ENCODE results near the gene ILKAP. TPM values are rescaled to one million over a fixed set of nuclear protein-coding genes. Genes with fewer than 3 reads are reported as not detected.

The ILKAP gene, protein sequence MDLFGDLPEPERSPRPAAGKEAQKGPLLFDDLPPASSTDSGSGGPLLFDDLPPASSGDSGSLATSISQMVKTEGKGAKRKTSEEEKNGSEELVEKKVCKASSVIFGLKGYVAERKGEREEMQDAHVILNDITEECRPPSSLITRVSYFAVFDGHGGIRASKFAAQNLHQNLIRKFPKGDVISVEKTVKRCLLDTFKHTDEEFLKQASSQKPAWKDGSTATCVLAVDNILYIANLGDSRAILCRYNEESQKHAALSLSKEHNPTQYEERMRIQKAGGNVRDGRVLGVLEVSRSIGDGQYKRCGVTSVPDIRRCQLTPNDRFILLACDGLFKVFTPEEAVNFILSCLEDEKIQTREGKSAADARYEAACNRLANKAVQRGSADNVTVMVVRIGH
- total RNA-seq = 12.8 and 18.0 TPM in 2 replicates

DNA sequence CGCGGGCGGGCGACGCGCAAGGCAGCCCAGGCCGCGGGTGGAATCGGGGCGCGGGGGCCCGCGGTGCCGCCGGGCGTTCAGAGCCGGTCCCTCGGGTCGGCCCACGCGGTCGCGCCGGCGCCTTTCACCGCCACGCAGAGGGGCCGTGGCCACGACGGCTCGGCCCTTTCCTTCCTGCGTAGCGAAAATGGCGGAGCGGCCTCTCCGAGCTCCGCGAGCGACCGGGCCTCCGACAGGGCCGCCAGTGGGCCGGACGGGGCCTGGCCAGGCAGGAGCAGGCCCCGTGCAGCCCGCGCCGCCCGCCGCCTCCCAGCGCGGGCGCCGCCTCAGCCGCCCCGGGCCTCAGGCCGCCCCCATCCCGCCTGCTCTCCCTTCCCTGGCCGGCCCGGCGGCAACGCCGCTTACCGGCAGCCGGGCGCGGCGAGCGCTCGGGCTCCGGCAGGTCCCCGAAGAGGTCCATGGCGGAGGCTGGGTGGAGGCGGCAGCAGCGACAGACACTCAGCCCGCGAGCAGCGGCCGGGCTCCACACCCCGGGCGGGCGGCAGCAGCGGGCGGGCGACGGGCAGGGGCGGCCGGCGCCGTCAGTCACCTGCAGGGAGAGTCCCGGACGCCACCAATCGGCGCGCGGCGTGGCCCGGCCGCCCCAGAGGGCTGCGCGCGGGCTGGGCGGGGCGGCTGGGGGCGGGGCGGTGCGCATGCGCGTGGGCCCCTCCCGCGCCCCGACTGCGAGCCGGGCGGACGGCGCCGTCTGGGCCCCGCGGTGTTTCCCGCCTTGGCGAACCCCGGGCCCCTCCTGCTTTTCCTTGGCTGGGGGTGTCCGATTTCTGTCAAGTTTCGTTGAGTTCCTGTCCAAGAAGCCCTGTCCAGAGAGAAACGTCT lies at the start of gene ILKAP:
Gene ILKAP (minus strand): TSS at position 602 of the 879 bp plus-strand sequence. CDS start 142 bp downstream, at position 460.

DNA sequence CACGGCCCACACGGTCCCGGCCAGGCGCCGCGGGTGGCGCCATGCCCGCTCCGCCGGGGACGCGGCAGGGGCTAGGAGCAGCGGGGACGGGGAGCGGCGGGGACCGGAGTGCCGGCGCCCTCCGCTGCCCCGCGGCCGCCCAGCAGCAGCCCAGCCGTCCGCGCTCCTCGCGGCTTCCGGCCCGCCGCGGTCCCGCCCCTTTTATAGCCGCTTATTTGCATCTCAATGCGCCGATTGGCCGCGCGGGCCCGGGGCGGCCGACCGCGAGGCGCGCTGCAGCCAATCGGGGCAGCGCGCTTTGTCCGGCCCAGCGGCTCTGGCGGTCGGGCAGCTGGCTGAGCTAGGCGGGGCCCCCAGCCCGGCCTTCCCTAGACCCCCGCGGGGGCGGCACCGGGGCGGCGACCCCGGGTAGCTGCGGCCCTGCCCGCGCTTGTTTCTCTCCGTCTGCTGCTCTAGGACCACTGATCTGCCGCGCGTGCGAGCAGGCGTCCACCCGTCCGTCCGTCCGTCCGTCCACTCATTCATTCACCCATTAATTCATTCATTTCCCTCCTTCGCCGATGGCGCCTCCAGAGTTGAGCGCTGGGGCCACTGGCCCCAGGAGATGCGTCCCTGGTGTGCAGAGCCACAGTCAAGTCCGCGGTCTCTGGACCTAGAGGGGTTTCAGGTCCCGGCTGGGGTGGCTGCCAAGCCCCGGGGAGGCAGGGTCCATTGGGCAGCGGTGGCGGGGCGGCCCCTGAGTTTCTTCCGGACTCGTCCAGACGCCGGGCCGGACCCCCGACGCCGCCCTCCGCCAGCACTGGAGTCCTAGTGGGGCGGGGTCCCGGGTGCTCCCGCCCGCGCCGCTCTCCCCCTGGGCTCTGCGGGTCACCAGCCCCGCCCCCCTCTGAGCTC lies 36.6 kb upstream of the ILKAP start, which contains the start of gene HES6:
Gene HES6 (minus strand): TSS at position 176 of the 894 bp plus-strand sequence. CDS start 133 bp downstream, at position 43.

DNA sequence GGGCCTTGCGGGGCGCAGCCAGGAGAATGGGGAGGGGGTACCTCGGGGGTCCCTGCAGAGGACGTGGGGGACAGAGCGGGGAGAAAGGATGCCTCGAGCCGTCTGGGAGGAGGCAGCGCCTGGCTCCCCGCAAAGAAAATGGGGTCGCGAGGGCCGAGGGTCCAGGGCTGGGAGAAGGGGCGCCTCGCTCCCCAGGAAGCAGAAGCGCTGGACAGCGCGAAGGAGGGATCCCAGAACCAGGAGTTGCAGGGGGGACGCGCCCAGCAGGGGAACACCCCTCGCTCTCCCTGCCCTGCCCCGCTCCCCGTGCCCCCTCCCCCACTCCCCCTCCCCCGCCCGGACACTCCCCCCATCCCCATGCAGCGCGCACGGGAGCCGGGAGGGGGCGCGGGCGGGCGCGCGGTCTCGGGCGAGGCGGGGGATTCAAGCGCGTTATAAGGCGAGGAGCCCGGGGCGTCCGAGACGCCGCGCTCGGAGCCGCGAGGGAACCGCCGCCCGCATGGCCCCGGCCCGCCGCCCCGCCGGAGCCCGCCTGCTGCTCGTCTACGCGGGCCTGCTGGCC lies 44.9 kb downstream of the ILKAP start, which contains the start of gene ERFE:
Gene ERFE (plus strand): TSS at position 462 of the 562 bp plus-strand sequence. CDS start 38 bp downstream, at position 500.

DNA sequence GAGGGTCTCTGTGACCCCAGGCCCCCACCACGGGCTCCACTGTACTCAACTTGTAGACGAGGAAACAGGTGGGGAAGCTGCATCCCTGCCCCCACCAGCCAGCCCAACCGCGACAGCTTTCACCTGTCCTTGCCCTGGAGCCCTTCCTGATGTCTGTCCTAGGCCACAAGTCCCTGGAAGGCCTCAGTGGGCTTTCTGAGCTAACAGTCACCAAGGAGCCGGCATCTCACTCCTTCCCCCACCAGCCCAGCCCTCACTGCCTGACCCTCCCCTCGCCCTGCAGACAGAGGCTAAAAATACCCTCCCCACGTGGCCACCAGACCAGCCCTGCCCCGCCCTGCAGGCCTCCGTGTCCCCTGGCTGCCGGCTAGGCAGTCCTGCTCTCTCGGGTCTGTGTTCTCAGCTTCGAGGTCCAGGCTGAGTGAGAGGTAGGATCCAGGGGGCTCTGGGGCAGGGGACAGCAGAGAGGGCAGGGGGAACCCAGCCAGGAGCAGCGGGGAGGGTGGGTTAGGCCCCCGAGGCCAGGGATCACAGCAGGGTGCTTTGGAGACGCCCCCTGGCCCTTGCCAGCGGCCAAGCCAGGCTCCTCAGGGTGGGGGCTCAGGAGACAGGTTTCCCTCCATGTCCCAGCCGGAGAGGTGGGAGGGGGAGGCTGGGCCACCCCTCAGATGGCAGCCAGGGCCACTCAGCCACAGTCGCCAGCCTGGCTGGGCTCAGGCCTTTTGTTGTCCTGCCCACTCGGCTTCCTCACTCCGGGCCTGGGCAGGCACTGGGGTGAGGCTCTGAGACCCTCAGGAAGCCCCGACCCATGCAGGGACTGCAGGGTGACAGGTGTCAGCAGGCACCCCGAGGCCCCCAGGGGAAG lies 64.9 kb downstream of the ILKAP start, which contains the start of gene KLHL30:
Gene KLHL30 (plus strand): TSS at position 338 of the 865 bp plus-strand sequence. CDS start 2,087 bp downstream, outside the sequence.

Other genes starting within 250 kb of the ILKAP start
- 69.3 and 89.4 TPM in 2 replicates for gene UBE2F, start 236.7 kb downstream of the ILKAP start, total RNA-seq
- gene SCLY, start 142.7 kb downstream of the ILKAP start, total RNA-seq = 9.9 and 14.6 TPM in 2 replicates
- gene ESPNL, start 103.4 kb downstream of the ILKAP start, total RNA-seq = under 0.01 and 0.16 TPM in 2 replicates
- not detected in 2 replicates for gene KLHL30, start 65.0 kb downstream of the ILKAP start, total RNA-seq
- gene ERFE, start 44.7 kb downstream of the ILKAP start, total RNA-seq = 7.3 and 24.2 TPM in 2 replicates
- gene HES6, start 36.3 kb upstream of the ILKAP start, total RNA-seq = 0.72 and 1.6 TPM in 2 replicates
- 2.9 and 3.2 TPM in 2 replicates for gene PER2, start 84.9 kb upstream of the ILKAP start, total RNA-seq
- 4.5 and 15.2 TPM in 2 replicates for gene TRAF3IP1, start 116.8 kb upstream of the ILKAP start, total RNA-seq
- gene ASB1, start 223.2 kb upstream of the ILKAP start, total RNA-seq = 18.2 and 21.4 TPM in 2 replicates